Occipital lobe (tissue), 2 donors: ENCODE measurements around the gene ABTB2. TPM values are rescaled to one million over a fixed set of nuclear protein-coding genes. Genes with fewer than 3 reads are reported as not detected.

Experiments
- DNase-seq: peaks from one replicate; lab custom pipeline; 2025; lab: John Stamatoyannopoulos, UW
- total RNA-seq: library from RNA; depleted of rRNA; stranded (reverse); fragments of >200 nt; gene quantifications from one replicate; pipeline ENCODE4 v1.2.3, GENCODE V29; 2014

Gene ABTB2
- total RNA-seq, 1 donor from 2014 or later, result 3.7 TPM

DNA sequence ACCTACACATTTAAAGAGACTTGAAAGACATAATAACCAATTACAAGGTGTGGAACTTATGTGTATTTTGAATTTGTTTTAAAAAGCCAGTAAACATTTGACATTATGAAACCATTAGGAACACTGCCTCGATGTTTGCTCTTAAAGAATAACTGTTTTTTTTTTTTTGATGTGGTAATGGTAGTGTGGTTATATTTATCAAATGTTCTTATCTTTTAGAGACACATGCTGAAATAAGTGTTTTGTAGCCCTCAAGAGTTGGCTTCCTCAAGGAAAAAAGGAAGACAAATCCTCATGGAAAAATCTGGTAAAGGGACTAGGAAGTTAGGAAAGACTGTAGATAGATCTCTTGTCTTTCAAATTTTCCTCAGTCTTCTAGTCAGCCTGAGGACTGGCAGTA, 2.2 kb upstream of the ABTB2 start:
- no peak for DNase-seq

GRCh38 chr11:34359548-34359891, 1.7 kb upstream of the ABTB2 start:
- no peak for DNase-seq

DNA sequence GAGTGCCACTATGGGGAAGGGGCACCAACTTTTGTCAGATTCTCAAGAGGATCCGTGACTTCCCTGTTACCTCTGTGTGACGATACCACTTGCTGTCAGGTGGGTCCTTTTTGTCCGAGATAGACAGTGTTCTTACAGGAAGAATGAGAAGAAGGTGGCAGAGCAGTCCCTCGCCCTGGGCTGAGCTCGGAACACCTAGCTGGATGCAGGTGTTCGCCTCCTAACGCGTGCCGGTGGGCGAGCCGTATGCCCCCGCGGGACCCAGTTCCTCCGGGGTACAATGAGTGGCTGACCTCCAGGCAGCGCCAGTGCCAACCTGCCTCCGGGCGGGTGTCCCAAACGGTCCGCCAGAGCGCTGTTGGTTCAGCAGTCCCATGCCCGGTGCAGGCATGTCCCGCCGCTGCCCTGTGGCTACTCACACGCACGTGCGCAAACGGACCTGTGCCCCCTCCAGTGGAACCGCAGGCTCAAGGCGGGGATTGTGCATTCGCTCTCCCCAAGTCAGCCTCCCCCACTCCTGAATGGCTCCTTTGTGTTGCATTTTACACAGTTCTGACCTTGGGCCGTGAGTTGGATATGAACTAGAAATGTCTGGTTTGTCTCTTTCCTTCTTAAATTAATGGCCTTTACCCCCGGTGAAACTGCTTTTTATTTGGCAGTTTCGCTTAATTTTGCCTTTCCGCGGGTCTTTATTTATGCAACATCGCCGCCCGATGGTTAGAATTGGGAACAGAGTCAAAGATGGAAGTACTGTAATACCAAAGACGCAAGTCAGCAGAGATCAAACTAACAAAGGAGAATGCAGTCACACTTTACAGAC, 1.1 kb upstream of the ABTB2 start:
- DNase-seq, result peak; percentile 51

- no peak for DNase-seq
These were observed 483 bp upstream of the ABTB2 start for GRCh38 chr11:34358258-34358727.

DNA sequence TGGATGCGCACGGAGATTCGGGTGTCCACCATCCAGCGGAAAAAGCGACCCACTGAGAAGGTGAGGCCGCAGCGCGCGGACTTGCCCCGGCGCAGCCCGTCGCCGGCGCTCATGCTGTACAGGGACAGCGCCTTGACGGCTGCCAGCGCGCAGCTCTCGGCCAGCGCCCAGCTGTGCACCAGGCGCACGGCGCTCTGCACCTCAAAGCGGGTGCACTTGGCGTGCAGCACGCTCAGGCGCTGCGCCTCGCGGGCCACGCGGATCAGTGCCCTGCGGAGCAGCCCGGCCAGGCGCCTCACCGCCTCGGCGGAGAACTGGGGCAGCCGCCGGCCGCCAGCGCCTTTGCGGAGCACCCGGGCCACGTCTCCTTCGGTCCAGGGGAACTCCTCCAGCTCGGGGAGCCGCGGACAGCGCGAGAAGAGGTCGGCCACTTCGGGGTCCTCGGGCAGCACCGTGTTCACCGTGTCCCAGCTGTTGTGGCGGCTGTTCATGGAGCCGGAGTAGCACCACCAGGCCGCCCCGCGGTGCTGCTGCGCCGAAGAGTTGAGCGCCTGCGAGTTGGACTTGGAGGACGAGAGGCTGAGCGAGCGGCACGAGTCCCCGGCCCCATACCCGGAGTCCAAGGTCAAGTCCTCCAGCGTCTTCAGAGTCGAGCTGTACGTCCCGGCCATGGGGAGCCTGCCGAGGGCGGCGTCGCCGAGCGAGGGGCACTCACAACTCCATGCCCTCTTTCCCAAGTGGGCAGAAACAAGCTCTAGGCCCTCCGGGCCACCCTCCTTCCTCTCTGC, 703 bp downstream of the ABTB2 start:
- peak; percentile 26 for DNase-seq

DNA sequence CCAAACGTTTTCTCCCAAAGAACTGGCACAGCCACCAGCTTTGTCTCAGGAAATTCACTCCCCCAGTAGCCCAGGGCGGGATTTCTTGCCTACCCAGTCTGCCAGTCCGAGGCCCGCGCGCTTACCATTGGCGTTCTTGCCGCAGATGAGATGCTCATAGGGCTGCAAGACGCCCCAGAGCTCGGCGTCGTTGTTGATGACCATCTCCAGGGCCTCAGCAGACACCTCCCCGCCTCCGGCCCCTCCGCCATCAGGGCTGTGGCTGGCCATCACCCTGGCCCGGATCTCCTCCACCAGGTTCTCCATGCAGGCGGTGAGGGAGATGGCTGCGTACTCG, 1.3 kb downstream of the ABTB2 start:
- no peak for DNase-seq

DNA sequence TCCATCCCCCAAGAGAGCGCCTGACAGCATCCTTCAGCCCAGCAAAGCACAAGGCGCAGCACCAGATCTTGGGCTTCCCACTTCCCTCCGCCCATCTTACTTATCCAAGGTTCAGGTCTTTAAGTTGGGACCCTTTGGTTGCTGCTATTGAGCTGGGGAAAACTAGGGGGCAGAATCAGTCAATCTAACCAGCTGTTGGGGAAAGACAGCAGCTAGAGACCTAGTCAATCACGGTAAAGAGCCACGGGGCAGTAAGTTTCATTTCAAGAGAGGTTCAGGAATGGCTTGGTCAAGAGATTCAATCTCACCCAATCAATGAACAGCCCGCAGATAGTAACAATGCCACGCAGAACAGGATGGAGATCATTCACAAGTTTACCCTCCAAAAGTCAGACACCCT, 1.7 kb downstream of the ABTB2 start:
- no peak for DNase-seq

GRCh38 chr11:34355726-34356125, 2.1 kb downstream of the ABTB2 start:
- no peak for DNase-seq

GRCh38 chr11:34354782-34355181, 3.0 kb downstream of the ABTB2 start:
- no peak for DNase-seq

- no peak for DNase-seq
These were observed 3.9 kb downstream of the ABTB2 start for GRCh38 chr11:34353881-34354280.

- no peak for DNase-seq
These were observed 5.9 kb downstream of the ABTB2 start for GRCh38 chr11:34351687-34352469.

- DNase-seq, result no peak
These were observed 6.8 kb downstream of the ABTB2 start for GRCh38 chr11:34351051-34351450.

DNA sequence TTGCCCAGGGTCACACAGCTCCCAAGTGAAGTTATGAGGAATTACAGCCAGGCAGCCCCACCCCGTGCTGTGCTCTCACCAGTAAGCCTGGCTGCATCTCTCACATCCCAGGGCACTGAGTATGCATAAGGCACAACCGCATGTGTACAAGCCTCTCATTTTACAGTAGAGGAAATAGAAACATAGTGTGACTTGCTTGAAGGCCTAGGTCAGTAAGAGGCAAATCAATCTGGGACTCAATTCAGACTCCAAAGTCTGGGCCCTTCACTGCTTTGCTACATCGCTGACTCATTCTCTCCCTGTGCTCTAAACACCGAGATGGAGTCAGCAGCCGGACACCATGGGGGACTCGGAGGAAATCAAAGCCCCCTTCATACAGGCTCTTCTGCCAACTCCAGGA, 7.9 kb downstream of the ABTB2 start:
- no peak for DNase-seq

GRCh38 chr11:34348919-34349318, 8.9 kb downstream of the ABTB2 start:
- DNase-seq, result no peak

GRCh38 chr11:34348096-34348495, 9.7 kb downstream of the ABTB2 start:
- no peak for DNase-seq

DNA sequence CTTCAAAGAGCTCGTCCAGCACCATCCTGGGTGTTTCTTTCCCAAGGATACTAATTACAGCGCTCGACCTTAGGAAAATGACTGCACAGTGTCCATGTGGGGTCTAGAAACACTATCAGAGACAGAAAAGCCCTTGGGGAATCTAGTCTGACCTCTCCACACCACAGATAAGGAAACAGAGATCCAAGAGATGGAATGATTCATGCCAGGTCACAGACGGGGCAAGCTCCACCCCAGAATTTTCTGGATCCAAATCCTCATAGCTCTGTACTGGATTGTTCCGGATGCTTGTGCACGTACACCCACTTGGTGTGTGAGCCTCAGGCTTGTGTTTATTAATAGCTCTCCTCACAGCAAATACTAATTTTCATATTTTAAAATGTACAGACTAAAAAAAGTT, 11.3 kb downstream of the ABTB2 start:
- no peak for DNase-seq

DNA sequence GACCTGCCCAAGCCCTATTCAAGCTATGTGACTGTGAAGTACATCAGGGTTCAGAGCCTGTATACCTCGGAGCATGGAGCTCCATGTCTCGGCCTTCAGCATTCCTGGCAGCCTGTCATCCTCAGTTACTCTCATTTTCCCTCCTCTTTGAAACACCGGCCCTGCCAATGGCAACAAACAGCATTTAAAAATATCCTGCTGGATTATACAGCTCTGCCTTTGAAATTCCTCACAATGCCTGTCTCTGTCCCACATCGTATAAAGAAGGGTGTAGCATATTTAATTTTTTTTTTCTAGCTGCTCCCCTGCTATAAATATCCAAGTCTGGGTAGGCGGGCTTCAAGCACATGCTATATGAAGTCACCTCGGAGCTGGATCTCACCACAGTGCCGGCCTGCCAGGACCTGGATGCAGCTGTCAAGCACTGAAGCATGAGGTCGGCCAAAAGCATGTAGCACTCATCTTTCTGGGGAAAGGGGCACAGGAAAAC, 11.8 kb downstream of the ABTB2 start:
- DNase-seq, result no peak

- DNase-seq, result no peak
These were observed 12.3 kb downstream of the ABTB2 start for GRCh38 chr11:34345540-34345876.

- no peak for DNase-seq
These were observed 12.9 kb downstream of the ABTB2 start for GRCh38 chr11:34344768-34345539.

DNA sequence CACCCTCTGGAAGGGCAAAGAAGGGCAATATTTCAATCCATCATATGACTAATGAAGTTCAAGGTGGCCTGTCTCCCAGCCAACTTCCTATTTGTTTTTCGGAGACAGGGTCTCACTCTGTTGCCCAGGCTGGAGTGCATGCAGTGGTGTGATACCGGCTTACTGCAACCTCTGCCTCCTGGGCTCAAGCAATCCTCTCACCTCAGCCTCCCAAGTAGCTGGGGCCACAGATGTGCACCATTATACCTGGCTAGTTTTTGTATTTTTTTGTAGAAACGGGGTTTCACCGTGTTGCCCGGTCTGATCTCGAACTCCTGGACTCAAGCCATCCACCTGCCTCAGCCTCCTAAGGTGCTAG, 13.4 kb downstream of the ABTB2 start:
- no peak for DNase-seq

DNA sequence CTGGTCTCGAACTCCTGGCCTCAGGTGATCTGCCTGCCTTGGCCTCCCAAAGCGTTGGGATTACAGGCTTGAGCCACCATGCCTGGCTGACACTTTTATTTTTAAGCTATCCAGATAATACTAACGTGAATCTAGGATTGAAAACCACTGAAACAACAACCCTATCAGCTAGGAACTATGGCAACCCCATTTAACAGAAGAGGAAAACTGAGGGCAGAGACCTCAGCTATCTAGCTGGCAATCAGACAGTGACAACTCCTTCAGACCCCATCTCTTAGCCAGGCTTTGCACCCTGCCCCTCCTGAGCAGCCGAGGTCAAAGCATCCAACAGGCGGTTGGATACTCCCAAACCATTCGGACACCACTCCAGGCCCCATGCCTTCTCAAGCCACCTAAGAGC, 14.1 kb downstream of the ABTB2 start:
- no peak for DNase-seq
